ENCODE data around the gene DCBLD2. TPM values are rescaled to one million over a fixed set of nuclear protein-coding genes. Genes with fewer than 3 reads are reported as not detected.
"Not testable (repeated sequence)": the region's sequence is repeated elsewhere in the genome, so short reads cannot be mapped to it uniquely, and the experiment has no call there.

DCBLD2 gene
- total and polyA plus RNA-seq, 2 of the 13 experiments (the other 11 are each of a cell fraction or from before 2014, with no cell fraction given) = 43.8 to 56.9 TPM

GRCh38 chr3:98839846-98840245, 61.6 kb downstream of the DCBLD2 start:
- 89% methylated on average over 3 of the region's 3 CpGs for WGBS (ENCODE audit: low lambda C conversion rate)
- no peaks in the 10 kb centered on the region for H3K4me1 ChIP-seq (ENCODE audit: insufficient read depth, low read length)
- BruUV-seq (replicated peaks) = no TSS peak
- no peak for FAIRE-seq
- H3K27ac ChIP-seq (ENCODE audit: extremely low read length, insufficient read depth, low read length) = no peak overlapping the region
- intact Hi-C loops (cut with micrococcal nuclease; ENCODE audit: unreplicated experiment) (no loop called here), in situ Hi-C loops (cut with HindIII; ENCODE audit: extremely low pct_ligation_motif_present, low pct_unique_long_range_greater_than_20kb) (no loop called here)
- H3K9ac ChIP-seq (ENCODE audit: insufficient read depth, low read depth, low read length) = no peak overlapping the region
- H3K9me3 ChIP-seq (ENCODE audit: low read length) = no peaks in the 10 kb centered on the region
- H2AFZ ChIP-seq (ENCODE audit: low read length) = no peak overlapping the region
- no peak for DNase-seq (ENCODE audit: low spot score)
- ChIA-PET POLR2A (no interaction called here), CTCF (ENCODE audit: low intra/inter-chr PET ratio, low total read pairs) (no interaction called here)
- TF ChIP-seq STAG1 (CRISPR knock-in tag; IDR thresholded peaks at IDR 0.05) (no peak), KLF16 (CRISPR knock-in tag; IDR thresholded peaks at IDR 0.05) (no peak), HNF4G (IDR thresholded peaks at IDR 0.05; ENCODE audit: borderline replicate concordance, low read depth, low read length) (no peak), HNF4G (CRISPR knock-in tag; IDR thresholded peaks at IDR 0.05; ENCODE audit: borderline replicate concordance, low read depth) (no peak), ZNF782 (CRISPR knock-in tag; IDR thresholded peaks at IDR 0.05; ENCODE audit: borderline replicate concordance) (no peak), ZNF816 (CRISPR knock-in tag; IDR thresholded peaks at IDR 0.05; ENCODE audit: borderline replicate concordance) (no peak), TEAD2 (CRISPR knock-in tag; IDR thresholded peaks at IDR 0.05) (no peak), ZNF282 (IDR thresholded peaks at IDR 0.05; ENCODE audit: partially characterized antibody) (no peak), MAF1 (CRISPR knock-in tag; IDR thresholded peaks at IDR 0.05; ENCODE audit: borderline replicate concordance) (no peak), ZNF30 (CRISPR knock-in tag; IDR thresholded peaks at IDR 0.05) (no peak), KLF12 (CRISPR knock-in tag; IDR thresholded peaks at IDR 0.05; ENCODE audit: borderline replicate concordance) (no peak), ZFP1 (CRISPR knock-in tag; IDR thresholded peaks at IDR 0.05) (no peak)
- ATAC-seq = no peak
- H3K79me2 ChIP-seq (ENCODE audit: insufficient read depth, low read length) = no peaks in the 10 kb centered on the region
- H3K4me3 ChIP-seq (replicated peaks in 1 of 3; ENCODE audit: insufficient read depth in 1 of 3, low read depth in 2 of 3, low read length in 3 of 3) = no peak overlapping the region
- no peaks in the 10 kb centered on the region for H4K20me1 ChIP-seq (ENCODE audit: insufficient read depth, low read length)
- H3K36me3 ChIP-seq (replicated peaks in 1 of 2; ENCODE audit: control insufficient read depth in 1 of 2, insufficient read depth in 2 of 2, low read length in 2 of 2) = peaks cover 0 to 8% of the 10 kb centered on the region in 2 experiments; a peak in 2 of 5 replicates
- H3K4me2 ChIP-seq (ENCODE audit: low read depth, low read length) = no peak overlapping the region
- H3K27me3 ChIP-seq (ENCODE audit: control insufficient read depth in 1 of 2, insufficient read depth in 2 of 2, low read length in 2 of 2) = no peaks in the 10 kb centered on the region

GRCh38 chr3:98831060-98831459, 70.4 kb downstream of the DCBLD2 start:
- H3K9me3 ChIP-seq (ENCODE audit: low read length); H3K79me2 ChIP-seq (ENCODE audit: insufficient read depth, low read length); H3K4me2 ChIP-seq (ENCODE audit: low read depth, low read length); H3K4me1 ChIP-seq (ENCODE audit: insufficient read depth, low read length); CTCF ChIA-PET (ENCODE audit: low intra/inter-chr PET ratio, low total read pairs); H3K27me3 ChIP-seq (ENCODE audit: control insufficient read depth in 1 of 2, insufficient read depth in 2 of 2, low read length in 2 of 2); in situ Hi-C loops (cut with HindIII; ENCODE audit: extremely low pct_ligation_motif_present, low pct_unique_long_range_greater_than_20kb); BruUV-seq (replicated peaks); FAIRE-seq; H3K9ac ChIP-seq (ENCODE audit: insufficient read depth, low read depth, low read length); POLR2A ChIA-PET; H3K27ac ChIP-seq (ENCODE audit: extremely low read length, insufficient read depth, low read length); intact Hi-C loops (cut with micrococcal nuclease; ENCODE audit: unreplicated experiment); H4K20me1 ChIP-seq (ENCODE audit: insufficient read depth, low read length); H3K4me3 ChIP-seq (replicated peaks in 1 of 3; ENCODE audit: insufficient read depth in 1 of 3, low read depth in 2 of 3, low read length in 3 of 3); ATAC-seq; H3K36me3 ChIP-seq (replicated peaks in 1 of 2; ENCODE audit: control insufficient read depth in 1 of 2, insufficient read depth in 2 of 2, low read length in 2 of 2); H2AFZ ChIP-seq (ENCODE audit: low read length); DNase-seq (ENCODE audit: low spot score): not testable (repeated sequence)
- 94% methylated on average over 5 of the region's 5 CpGs for WGBS (ENCODE audit: low lambda C conversion rate)

Measured in HepG2 (cell line).